Measurements from ENCODE around the gene CFAP46.
A peak's percentile ranks its signal among the peaks of the same experiment; 100 is the strongest.
"Not testable (repeated sequence)": the region's sequence is repeated elsewhere in the genome, so short reads cannot be mapped to it uniquely, and the experiment has no call there.

Gene CFAP46

GRCh38 chr10:132967540-132967939 is 25.2 kb upstream of the CFAP46 start:
- TF ChIP-seq CTCF (IDR thresholded peaks at IDR 0.05; ENCODE audit: low read length, missing control alignments): no peak
- DNase-seq (ENCODE audit: low read depth): no peak
- no peak overlapping the region for H3K4me3 ChIP-seq (replicated peaks; ENCODE audit: low read depth, low read length)

GRCh38 chr10:132965411-132966057 is 23.2 kb upstream of the CFAP46 start:
- DNase-seq (ENCODE audit: low read depth): no peak
- TF ChIP-seq CTCF (IDR thresholded peaks at IDR 0.05; ENCODE audit: low read length, missing control alignments): no peak
- no peak overlapping the region for H3K4me3 ChIP-seq (replicated peaks; ENCODE audit: low read depth, low read length)

GRCh38 chr10:132964707-132965410 is 22.5 kb upstream of the CFAP46 start:
- not testable (repeated sequence) for DNase-seq (ENCODE audit: low read depth); H3K4me3 ChIP-seq (replicated peaks; ENCODE audit: low read depth, low read length)

- no peak for TF ChIP-seq CTCF (IDR thresholded peaks at IDR 0.05; ENCODE audit: low read length, missing control alignments)
- no peak overlapping the region for H3K4me3 ChIP-seq (replicated peaks; ENCODE audit: low read depth, low read length)
- DNase-seq (ENCODE audit: low read depth): no peak
Measured at GRCh38 chr10:132964231-132964630, 21.9 kb upstream of the CFAP46 start.

- no peak for DNase-seq (ENCODE audit: low read depth)
- TF ChIP-seq CTCF (IDR thresholded peaks at IDR 0.05; ENCODE audit: low read length, missing control alignments): no peak
- H3K4me3 ChIP-seq (replicated peaks; ENCODE audit: low read depth, low read length): no peak overlapping the region
Measured at GRCh38 chr10:132963430-132963960, 21.1 kb upstream of the CFAP46 start.

GRCh38 chr10:132962623-132963429 is 20.5 kb upstream of the CFAP46 start:
- peak; percentile 32 for DNase-seq (ENCODE audit: low read depth)
- peak overlapping the region; percentile 60 for H3K4me3 ChIP-seq (replicated peaks; ENCODE audit: low read depth, low read length)
- no peak for TF ChIP-seq CTCF (IDR thresholded peaks at IDR 0.05; ENCODE audit: low read length, missing control alignments)

Measured in fibroblast of pulmonary artery (primary cell).